Activated CD4-positive, CD25-positive, alpha-beta regulatory T cell treated with anti-CD3 and anti-CD28 coated beads, Interleukin-2, amount 50 U/mL, for 72 hours (primary cell): Measurements from ENCODE around the gene OR3A2.
"Not testable (repeated sequence)": the region's sequence is repeated elsewhere in the genome, so short reads cannot be mapped to it uniquely, and the experiment has no call there.

ENCODE experiments used
- DNase-seq: peaks from one replicate; pipeline ENCODE4 v3.0.0; 2021

OR3A2 gene

GRCh38 chr17:3385869-3386816, at the start of gene OR3A2:
Gene OR3A2, minus strand, starts transcription at chr17:3386308.
- peak; percentile 42 for DNase-seq

DNA sequence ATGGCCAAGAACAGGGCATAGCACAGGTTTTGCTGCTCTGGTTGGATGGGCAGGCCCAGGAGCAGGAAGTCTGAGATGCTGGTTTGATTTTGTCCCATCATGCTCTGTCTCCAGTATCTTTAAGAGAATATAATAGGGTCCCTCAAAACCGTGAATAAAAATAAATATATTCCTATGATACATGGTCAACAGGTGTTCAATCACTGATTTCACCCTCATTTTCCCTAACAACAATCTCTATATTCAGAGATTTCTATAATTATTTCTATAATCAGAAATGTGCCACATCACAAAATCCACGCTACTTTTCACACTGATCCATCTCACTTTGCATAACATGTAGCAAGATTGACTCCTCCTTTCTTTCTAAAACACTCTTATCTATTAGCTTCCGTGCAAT, 47.6 kb upstream of the OR3A2 start, which contains the start of gene OR1E2:
OR1E2 (minus strand) TSS at position 101 of the 400 bp plus-strand sequence; CDS start at position 101, 0 bp downstream.
- DNase-seq: no peak

DNA sequence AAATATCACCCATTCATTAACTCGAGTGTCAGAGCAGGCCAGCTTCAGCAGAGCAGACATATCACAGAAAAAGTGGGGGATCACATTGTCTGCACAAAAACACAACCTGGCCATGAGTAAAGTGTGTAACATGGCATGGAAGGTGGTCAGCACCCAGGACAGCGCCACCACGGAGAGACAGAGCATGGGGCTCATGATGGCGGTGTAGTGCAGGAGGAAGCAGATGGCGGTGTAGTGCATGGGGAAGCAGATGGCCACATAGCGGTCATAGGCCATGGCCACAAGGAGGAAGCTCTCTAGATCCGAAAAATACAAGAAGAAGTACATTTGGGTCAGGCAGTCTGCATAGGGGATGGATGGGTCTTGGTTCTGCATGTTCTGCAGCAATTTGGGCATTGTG, 47.1 kb upstream of the OR3A2 start:
- DNase-seq: not testable (repeated sequence)

GRCh38 chr17:3418222-3418621, 32.1 kb upstream of the OR3A2 start:
- no peak for DNase-seq

- no peak for DNase-seq
These were observed 29.5 kb upstream of the OR3A2 start for GRCh38 chr17:3415610-3416009.

DNA sequence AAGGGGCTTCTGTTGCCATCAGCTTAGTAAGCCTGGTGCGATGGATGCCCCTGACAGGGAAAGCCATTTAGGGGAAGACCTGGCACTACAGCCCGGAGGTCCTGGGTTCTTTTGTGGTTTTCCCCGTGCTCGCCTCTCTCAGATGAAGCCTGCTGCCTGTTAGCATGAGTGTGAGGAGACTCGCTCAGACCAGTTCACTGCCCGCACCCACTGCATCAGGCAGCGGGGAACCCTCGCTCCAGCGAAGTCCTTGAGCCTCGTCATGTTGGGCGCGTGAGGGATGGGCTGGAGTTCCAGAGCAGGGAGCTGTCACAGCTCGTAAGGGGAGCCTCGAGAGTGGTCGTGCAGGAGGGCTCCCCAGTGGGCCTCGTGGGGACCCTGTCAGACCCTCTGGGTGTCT, 26.1 kb upstream of the OR3A2 start:
- DNase-seq: not testable (repeated sequence)

DNA sequence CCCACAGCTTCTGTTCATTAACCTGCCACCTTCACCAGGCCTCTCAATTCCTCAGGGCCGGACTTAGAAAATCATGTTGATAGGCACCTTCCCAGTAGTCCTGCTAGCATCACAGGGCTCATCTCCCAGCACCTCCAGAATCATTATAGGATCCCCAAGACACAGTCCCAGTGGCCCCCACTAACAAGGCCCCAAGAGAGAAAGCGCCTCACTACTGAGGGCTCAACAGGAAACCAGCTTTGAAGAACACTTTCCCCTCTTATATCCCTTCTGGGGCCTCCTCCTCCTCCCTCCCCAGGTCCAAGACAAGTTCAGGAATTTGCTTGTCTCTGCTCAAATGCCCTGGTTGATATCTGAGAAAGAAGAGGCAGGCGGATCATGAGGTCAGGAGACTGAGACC, 25.0 kb upstream of the OR3A2 start, which contains the start of gene OR3A3:
OR3A3 (plus strand) TSS at position 301 of the 400 bp plus-strand sequence.
- DNase-seq: no peak

DNA sequence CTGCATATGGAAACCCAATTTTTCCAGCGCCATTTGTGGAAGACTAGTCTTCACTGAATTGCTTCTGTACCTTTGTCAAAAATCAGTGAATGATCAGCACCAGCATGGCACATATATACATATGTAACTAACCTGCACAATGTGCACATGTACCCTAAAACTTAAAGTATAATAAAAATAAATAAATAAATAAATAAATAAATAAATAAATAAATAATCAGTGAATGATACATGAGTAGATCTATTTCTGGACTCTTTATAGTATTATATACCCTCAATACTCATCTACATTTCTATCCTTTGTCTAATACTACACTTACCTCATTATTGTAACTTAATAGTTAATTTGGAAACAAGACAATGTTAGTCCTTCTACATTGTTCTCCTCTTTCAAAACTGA, 17.7 kb upstream of the OR3A2 start:
- not testable (repeated sequence) for DNase-seq

DNA sequence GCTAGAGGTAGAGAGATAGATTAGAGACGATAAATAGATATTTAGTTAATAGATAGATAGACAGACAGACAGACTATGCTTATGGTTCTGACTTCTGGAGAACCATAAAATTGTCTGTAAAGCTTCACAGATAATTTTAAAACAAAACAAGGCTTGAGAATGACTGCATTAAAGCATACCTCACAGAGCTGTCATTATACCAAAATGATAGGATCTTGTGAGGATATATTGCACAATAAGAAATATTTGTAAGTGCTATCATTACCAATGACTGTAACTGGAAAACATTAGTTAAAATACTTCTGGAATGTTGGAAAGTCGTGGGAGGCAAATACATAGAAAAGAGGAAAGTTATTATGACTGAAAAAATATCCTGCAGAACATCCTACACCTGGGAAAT, 15.7 kb upstream of the OR3A2 start:
- DNase-seq: no peak

DNA sequence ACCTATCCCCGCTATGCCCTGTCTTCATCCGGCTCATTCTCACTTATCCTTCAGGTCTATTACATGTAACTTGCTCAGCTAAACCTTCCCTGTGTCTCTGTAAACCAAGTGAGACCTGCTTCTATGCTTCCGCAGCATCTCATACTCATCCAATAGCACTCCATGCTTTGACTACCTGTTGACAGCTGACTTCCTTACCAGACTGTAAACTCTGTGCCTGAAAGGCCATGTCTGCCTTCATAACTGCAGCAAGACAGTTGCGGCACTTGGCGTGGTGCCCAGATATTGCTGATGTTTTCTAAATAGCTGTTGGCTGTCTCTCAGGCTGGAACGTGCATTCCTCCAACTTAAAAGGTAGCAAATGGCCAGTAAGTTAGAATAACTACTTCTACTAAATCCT, 13.9 kb upstream of the OR3A2 start:
- DNase-seq: no peak

GRCh38 chr17:3398310-3398709, 12.2 kb upstream of the OR3A2 start, which contains the start of gene OR1E1:
Gene OR1E1, minus strand, starts transcription at chr17:3398410. Its CDS starts 0 bp downstream, at chr17:3398410.
- DNase-seq: no peak

DNA sequence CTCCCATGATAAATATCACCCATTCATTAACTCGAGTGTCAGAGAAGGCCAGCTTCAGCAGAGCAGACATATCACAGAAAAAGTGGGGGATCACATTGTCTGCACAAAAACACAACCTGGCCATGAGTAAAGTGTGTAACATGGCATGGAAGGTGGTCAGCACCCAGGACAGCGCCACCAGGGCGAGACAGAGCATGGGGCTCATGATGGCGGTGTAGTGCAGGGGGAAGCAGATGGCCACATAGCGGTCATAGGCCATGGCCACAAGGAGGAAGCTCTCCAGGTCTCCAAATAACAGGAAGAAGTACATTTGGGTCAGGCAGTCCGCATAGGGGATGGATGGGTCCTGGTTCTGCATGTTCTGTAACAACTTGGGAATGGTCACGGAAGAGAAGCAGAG, 11.7 kb upstream of the OR3A2 start:
- DNase-seq: not testable (repeated sequence)

GRCh38 chr17:3389791-3390190, 3.7 kb upstream of the OR3A2 start:
- DNase-seq: no peak

GRCh38 chr17:3381957-3382356, 4.2 kb downstream of the OR3A2 start:
- no peak for DNase-seq

DNA sequence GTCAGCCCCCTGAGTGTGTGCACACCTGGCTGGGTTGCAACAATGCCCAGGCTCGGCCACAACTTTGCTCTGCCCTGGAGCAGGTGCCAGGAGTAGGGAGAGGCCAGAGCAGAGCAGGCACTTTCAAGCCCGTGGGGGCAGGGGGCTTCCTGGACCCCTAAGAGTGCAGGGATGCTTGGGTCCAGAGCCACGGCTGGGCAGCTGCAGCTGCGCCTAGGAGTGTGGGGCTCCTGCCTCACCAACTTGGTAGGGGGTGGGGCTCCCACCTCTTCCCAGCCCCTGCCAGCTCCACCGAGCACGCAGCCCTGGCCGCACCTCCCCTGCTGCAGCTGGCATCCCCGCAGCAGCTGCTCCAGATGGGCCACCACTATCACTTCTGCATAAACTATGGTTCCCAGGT, 7.8 kb downstream of the OR3A2 start:
- DNase-seq: no peak

GRCh38 chr17:3371167-3371566, 14.9 kb downstream of the OR3A2 start:
- DNase-seq: not testable (repeated sequence)

GRCh38 chr17:3342782-3343181, 43.3 kb downstream of the OR3A2 start:
- not testable (repeated sequence) for DNase-seq

GRCh38 chr17:3335876-3336275, 50.2 kb downstream of the OR3A2 start:
- no peak for DNase-seq

DNA sequence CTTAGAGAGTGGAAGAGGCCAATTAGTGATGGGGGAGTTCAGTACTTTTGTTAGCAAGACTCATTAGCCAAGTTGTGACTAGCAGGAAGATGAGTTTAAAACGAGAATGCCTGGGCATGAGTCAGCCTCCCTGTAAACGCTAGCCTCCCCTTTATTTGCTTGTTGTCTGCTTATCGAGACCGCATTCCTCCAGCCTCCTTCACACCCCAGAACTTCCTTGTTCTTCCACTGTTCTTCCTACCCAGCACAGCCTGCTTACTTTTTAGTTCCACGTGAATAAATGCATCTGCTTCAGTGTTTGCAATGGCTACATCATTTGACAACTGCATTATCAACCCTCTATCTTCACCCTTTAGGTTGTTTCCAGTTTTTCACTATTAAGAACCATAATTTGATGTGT, 67.8 kb downstream of the OR3A2 start:
- DNase-seq: no peak

DNA sequence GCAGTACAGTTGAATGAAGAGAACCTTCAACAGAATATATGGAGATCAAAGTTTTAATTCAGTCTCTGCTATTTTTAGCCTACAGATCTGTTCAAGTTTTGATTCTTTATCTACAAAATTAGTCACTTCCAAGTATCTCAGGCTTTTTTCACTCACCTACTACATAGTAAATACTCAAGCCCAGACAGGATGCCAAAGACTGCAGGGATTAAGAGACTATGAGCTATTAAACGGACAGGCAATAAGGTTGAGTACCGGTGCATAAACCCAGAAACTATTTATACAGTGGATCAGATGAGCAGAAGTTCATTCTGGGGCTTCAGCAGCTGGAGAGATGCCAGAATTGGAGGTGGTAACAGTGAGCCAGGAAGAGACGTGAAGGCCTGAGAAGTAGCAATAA, 69.3 kb downstream of the OR3A2 start:
- DNase-seq: no peak

DNA sequence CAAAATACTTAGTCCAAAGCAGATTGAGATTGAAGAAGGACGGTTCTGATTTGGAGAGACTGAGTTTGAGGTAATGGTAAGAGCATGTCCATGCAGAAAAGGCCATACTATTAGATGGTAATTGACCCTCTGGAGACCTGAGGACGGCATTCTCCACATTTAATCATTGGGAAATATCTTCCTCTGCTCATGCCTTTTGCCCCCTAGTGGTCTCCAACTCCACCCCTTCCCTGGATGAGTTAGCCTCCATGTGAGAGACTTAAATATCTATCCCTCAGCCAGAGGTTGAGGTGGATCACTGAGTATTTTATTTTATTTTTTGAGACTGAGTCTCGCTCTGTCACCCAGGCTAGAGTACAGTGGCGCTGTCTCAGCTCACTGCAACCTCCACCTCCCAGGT, 77.5 kb downstream of the OR3A2 start:
- DNase-seq: no peak

DNA sequence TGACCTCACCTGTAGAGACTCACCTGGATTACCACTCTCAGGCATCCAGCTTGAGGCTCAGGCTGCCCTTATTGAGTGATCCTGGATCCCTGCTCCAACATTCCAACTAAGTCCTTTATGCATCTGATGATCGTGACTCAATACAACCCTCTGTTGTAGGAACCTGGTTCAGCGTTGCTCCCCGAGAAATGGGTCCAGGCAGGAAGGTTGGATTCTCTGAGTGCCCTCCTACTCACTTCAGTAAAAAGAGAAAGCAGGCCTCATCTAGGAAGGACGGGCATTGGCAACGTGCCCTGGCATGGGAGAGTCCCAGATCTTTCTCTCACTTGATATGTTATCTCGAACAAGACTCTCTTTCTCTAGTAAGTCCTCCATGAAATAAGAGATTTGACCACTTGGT, 87.8 kb downstream of the OR3A2 start, which contains the start of gene OR3A1:
OR3A1 (minus strand) TSS at position 101 of the 400 bp plus-strand sequence. CDS start 5,778 bp downstream, outside the sequence.
- no peak for DNase-seq

- no peak for DNase-seq
These were observed 90.5 kb downstream of the OR3A2 start for GRCh38 chr17:3295632-3296031.

DNA sequence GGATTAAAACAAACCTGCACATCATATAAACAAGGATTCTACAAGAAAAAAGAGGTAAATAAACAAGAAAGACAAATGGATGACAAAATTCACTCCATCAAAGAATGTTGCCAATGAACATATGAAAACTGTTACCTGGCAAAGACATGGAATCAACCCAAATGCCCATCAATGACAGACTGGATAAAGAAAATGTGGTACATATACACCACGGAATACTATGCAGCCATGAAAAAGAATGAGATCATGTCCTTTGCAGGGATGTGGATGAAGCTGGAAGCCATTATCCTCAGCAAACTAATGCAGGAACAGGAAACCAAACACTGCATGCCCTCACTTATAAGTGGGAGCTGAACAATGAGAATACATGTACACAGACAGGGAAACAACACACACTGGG, 92.6 kb downstream of the OR3A2 start:
- DNase-seq: not testable (repeated sequence)
